GM04504 (cell line): Measurements from ENCODE around the gene GJB5.

Experiments used
- DNase-seq: peaks from one replicate; pipeline ENCODE4 v3.0.0-alpha.2; 2012; ENCODE audit warnings: low read depth

Gene GJB5

DNA sequence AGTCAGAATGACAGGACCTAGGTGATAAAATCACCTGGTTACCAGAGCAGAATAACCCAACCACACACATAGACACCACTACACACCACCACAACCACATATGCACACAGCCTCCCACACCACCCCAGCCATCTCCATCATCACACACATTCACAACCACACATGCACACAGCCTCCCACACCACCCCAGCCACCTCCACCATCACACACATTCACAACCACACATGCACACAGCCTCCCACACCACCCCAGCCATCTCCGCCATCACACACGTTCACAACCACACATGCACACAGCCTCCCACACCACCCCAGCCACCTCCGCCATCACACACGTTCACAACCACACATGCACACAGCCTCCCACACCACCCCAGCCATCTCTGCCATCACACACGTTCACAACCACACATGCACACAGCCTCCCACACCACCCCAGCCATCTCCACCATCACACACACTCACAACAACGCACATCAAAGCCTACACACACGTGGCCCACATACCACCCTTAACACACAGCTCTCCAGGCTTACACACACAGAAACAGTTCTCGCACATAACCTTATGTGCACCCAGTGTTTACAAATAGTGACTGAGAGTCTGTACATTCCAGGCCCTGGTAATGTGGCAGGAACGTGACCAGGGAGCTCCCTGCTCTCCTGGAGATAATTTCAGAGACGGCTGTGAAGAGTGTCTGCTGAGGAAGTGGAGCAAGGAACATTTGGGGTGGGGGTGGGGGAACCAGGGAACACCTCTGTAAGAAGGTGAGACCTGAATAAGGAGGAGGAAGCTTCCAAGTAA lies 22.9 kb downstream of the GJB5 start:
- no peak for DNase-seq

- no peak for DNase-seq
Measured at GRCh38 chr1:34778381-34778780, 23.5 kb downstream of the GJB5 start.

DNA sequence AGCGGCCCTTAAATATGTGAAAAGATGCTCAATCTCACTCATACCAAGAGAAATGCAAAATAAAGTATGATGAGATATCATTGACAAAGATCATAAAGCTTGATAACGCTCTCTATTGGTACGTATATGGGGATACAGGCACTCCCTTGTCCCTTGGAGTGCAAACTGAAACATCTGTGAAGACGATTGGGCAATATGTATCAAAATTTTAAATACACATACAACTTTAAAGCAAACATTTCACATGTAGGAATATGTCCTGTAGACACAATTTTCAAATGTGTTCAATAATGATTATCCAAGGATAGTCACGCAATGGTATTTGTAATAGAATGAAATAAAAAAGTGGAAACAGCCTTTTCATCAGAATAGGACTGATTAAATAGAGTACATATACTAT lies 24.2 kb downstream of the GJB5 start:
- no peak for DNase-seq

DNA sequence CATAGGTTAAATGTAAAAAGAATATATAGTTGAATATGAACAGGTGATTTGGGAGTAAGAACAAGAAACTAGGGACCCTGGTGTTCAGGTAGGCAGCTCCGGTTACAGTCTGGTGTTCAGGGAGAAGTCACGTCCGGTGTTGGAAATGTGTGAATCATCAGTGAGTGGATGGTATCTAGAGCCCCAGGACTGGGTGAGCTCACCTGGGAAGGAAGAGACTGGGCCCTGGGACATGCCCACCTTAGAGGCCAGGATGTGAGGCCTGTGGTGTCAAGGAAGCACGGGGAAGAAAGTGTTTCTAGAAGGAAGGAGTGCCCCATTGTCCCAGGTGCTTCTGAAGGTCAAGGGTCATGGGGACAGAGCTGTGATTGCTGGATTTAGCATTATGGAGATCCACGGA lies 24.7 kb downstream of the GJB5 start:
- DNase-seq, result no peak

GRCh38 chr1:34779962-34780361 lies 25.1 kb downstream of the GJB5 start:
- DNase-seq, result no peak

DNA sequence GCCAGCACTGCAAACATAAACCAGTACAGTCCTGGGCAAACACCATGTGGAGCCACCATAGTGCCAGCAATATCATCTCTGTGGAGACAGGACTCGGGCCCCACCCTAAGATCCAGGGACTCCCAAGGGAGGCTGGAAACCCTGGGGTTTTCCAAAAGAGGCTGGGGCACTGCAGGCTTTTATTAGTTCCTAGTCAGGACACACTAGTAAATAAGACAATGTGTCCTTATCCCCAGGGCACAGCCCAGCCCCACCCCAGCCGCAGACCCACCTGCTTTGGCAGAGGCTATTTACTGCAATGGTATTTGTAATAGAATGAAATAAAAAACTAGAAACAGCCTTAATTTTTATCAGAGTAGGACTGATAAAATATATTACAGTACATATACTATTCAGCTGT lies 25.7 kb downstream of the GJB5 start:
- no peak for DNase-seq

GRCh38 chr1:34781071-34781843 lies 26.4 kb downstream of the GJB5 start, which contains the start of gene GJB3:
Gene GJB3, plus strand, starts transcription at chr1:34781214. Its CDS starts 3,549 bp downstream, at chr1:34784763.
- no peak for DNase-seq

DNA sequence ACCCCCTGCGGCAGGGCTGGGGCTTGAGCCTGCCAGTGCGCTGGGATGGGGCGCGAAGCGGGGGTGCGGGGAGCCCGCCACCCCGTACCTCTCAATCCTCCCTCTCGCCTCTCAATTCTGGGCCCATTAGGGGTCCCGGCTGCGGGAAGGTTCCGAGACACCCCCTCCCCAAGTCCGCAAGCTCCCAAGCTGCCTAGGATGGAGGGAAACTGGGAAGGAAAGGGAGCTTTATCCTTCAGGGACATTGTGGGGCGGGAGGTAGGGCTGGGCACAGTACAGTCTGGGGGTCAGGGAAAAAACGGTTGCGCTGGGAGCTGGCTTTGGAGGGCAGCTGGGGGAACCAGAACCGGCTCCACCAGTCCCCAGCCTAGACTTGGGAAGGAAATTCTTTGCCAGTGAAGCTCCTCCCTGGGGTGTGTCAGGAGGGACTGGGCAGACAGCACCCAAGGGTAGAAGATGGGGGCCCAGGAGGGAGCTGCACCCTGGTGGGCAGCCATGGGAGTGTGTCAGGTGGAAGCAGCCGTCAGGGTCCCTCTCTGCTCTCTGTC lies 27.1 kb downstream of the GJB5 start:
- DNase-seq, result no peak

GRCh38 chr1:34784751-34785221 lies 29.9 kb downstream of the GJB5 start:
- DNase-seq, result no peak

GRCh38 chr1:34785231-34785874 lies 30.5 kb downstream of the GJB5 start:
- no peak for DNase-seq

GRCh38 chr1:34785875-34786470 lies 31.1 kb downstream of the GJB5 start:
- no peak for DNase-seq

DNA sequence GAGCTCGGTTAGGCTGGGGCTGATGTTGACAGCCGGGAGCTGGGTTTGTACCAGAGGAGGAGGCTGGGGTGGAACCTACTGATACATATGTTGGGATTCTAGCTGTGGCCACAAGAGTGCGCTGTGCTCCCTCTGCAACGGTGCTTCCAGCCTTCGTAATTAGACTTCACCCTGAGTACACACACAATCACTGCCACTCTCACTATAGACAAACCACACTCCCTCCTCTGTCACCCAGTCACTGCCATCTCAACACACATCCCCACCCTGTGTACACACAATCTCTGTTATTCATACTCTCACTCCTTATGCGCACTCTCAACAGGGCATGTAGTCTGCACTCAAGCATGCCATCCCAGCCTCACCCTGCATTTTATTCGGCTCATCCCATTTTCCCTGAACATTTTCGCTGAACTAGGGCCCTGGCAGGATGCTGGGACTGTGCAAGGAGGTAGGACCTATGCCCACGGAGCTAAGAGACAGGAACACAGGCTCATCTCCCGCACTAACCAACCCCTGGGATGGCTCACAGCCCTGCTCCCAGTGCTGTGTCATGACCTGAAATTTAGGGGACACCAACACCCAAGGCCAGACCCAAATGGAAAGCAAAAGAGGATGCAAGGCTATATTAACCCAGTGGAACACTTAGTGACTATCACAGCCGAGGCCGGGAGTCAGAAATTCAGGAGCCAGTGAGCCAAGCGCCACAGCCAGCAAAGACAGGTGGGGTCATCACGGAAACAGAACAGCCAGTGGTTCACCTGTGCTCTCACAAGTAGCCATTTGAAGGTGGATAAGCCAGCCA lies 31.9 kb downstream of the GJB5 start:
- DNase-seq, result peak; percentile 42

- no peak for DNase-seq
Measured at GRCh38 chr1:34787461-34788420, 32.9 kb downstream of the GJB5 start.

- DNase-seq, result no peak
Measured at GRCh38 chr1:34790985-34791384, 36.1 kb downstream of the GJB5 start.

- DNase-seq, result no peak
Measured at GRCh38 chr1:34792424-34792823, 37.6 kb downstream of the GJB5 start.

- no peak for DNase-seq
Measured at GRCh38 chr1:34792868-34793727, 38.3 kb downstream of the GJB5 start, which contains the start of gene GJA4. Gene GJA4, plus strand, starts transcription at chr1:34792999. Its CDS starts 1,215 bp downstream, at chr1:34794214.

- DNase-seq, result no peak
Measured at GRCh38 chr1:34794001-34794789, 39.3 kb downstream of the GJB5 start.

- no peak for DNase-seq
Measured at GRCh38 chr1:34794790-34795180, 39.9 kb downstream of the GJB5 start.
